GM18870 (cell line): ENCODE data around the gene CEACAM19.
"Not testable (repeated sequence)": the region's sequence is repeated elsewhere in the genome, so short reads cannot be mapped to it uniquely, and the experiment has no call there.

Experiments used
- ATAC-seq: cut with Tn5 transposase; IDR thresholded peaks from one replicate; pipeline ENCODE4 v1.9.1; 2021; ENCODE audit warnings: moderate library complexity; ENCODE audit not compliant: unreplicated experiment

The CEACAM19 gene

GRCh38 chr19:44720396-44720795, 49.1 kb downstream of the CEACAM19 start:
- not testable (repeated sequence) for ATAC-seq

- ATAC-seq: no peak
These were observed 49.7 kb downstream of the CEACAM19 start for GRCh38 chr19:44720945-44721344.

- ATAC-seq: not testable (repeated sequence)
These were observed 50.1 kb downstream of the CEACAM19 start for GRCh38 chr19:44721369-44721768.

GRCh38 chr19:44722131-44723121, 51.1 kb downstream of the CEACAM19 start:
- no peak for ATAC-seq

- ATAC-seq: no peak
These were observed 52.1 kb downstream of the CEACAM19 start for GRCh38 chr19:44723299-44723951.

GRCh38 chr19:44723952-44724319, 52.7 kb downstream of the CEACAM19 start:
- no peak for ATAC-seq

GRCh38 chr19:44725251-44725650, 54.0 kb downstream of the CEACAM19 start:
- no peak for ATAC-seq

- ATAC-seq: no peak
These were observed 54.4 kb downstream of the CEACAM19 start for GRCh38 chr19:44725684-44726083.

- ATAC-seq: no peak
These were observed 55.2 kb downstream of the CEACAM19 start for GRCh38 chr19:44726465-44726864.

- ATAC-seq: no peak
These were observed 56.9 kb downstream of the CEACAM19 start for GRCh38 chr19:44728178-44728577.

GRCh38 chr19:44729516-44730033, 58.3 kb downstream of the CEACAM19 start:
- ATAC-seq: no peak

- ATAC-seq: no peak
These were observed 59.8 kb downstream of the CEACAM19 start for GRCh38 chr19:44731081-44731480.

GRCh38 chr19:44731622-44732021, 60.3 kb downstream of the CEACAM19 start:
- ATAC-seq: no peak

- no peak for ATAC-seq
These were observed 61.1 kb downstream of the CEACAM19 start for GRCh38 chr19:44732235-44733014.
